ENCODE data around the gene MTF2.

MTF2 gene

GRCh38 chr1:93123201-93123783 is 44.2 kb downstream of the MTF2 start:
- H3K79me1 ChIP-seq (replicated peaks; ENCODE audit: low read length, poor library complexity, severe bottlenecking): peaks cover 5% of the 10 kb centered on the region

GRCh38 chr1:93124556-93125355 is 45.7 kb downstream of the MTF2 start:
- peaks cover 3 to 25% of the 10 kb centered on the region in 2 experiments for H3K36me3 ChIP-seq (ENCODE audit: control insufficient read depth in 1 of 2, insufficient read depth in 2 of 2, low read depth in 1 of 2, low read length in 2 of 2)
- H3K9me3 ChIP-seq (ENCODE audit: control insufficient read depth, low read length): no peaks in the 10 kb centered on the region
- H3K79me1 ChIP-seq (replicated peaks; ENCODE audit: low read length, poor library complexity, severe bottlenecking): peaks cover 4% of the 10 kb centered on the region
- H3K27ac ChIP-seq (ENCODE audit: low read length, poor library complexity, severe bottlenecking): no peak overlapping the region
- H3K9ac ChIP-seq (ENCODE audit: low read length): no peak overlapping the region
- no peak overlapping the region for H2BK12ac ChIP-seq (ENCODE audit: low read length in 2 of 2)
- no peaks in the 10 kb centered on the region for H3K4me1 ChIP-seq (ENCODE audit: control insufficient read depth, insufficient read depth, low read depth, low read length)
- H4K8ac ChIP-seq (ENCODE audit: low read length): no peak overlapping the region
- no peak for DNase-seq
- H4K91ac ChIP-seq (ENCODE audit: low read length): no peak overlapping the region
- no peak overlapping the region for H2BK15ac ChIP-seq (ENCODE audit: low read depth, poor library complexity, severe bottlenecking)
- H2AFZ ChIP-seq (ENCODE audit: low read depth, low read length): no peak overlapping the region
- no peak overlapping the region for H2BK120ac ChIP-seq (ENCODE audit: low read depth, low read length)
- no peak overlapping the region for H3K4ac ChIP-seq (ENCODE audit: low read depth in 1 of 2, low read length in 2 of 2)
- no peak overlapping the region for H2BK5ac ChIP-seq (ENCODE audit: low read depth, low read length, poor library complexity, severe bottlenecking)
- no peak overlapping the region for H3K14ac ChIP-seq (ENCODE audit: low read length in 2 of 2)
- H3K18ac ChIP-seq (ENCODE audit: low read depth in 1 of 2, low read length in 2 of 2): no peak overlapping the region
- WGBS: 78% methylated on average over 4 of the region's 4 CpGs
- H3K4me3 ChIP-seq (ENCODE audit: insufficient read depth in 1 of 2, low read depth in 1 of 2, low read length in 2 of 2): no peak overlapping the region
- no peak overlapping the region for H3K4me2 ChIP-seq (ENCODE audit: low read length, poor library complexity, severe bottlenecking)
- H2AK5ac ChIP-seq (ENCODE audit: low read length, severe bottlenecking): no peak overlapping the region
- H3K23ac ChIP-seq (ENCODE audit: low read length in 2 of 2): no peak overlapping the region
- no peaks in the 10 kb centered on the region for H3K27me3 ChIP-seq (ENCODE audit: control insufficient read depth in 1 of 2, insufficient read depth in 1 of 2, low read length in 2 of 2)

More at GRCh38 chr1:93123201-93123783, 44.2 kb downstream of the MTF2 start:
- H2BK12ac ChIP-seq (ENCODE audit: low read length in 2 of 2): no peak overlapping the region
- H2AK5ac ChIP-seq (ENCODE audit: low read length, severe bottlenecking): no peak overlapping the region
- H3K4me3 ChIP-seq (ENCODE audit: insufficient read depth in 1 of 2, low read depth in 1 of 2, low read length in 2 of 2): no peak overlapping the region
- H3K36me3 ChIP-seq (ENCODE audit: control insufficient read depth in 1 of 2, insufficient read depth in 2 of 2, low read depth in 1 of 2, low read length in 2 of 2): peaks cover 3 to 37% of the 10 kb centered on the region in 2 experiments
- no peak overlapping the region for H3K9ac ChIP-seq (ENCODE audit: low read length)
- no peaks in the 10 kb centered on the region for H3K27me3 ChIP-seq (ENCODE audit: control insufficient read depth in 1 of 2, insufficient read depth in 1 of 2, low read length in 2 of 2)
- H2BK5ac ChIP-seq (ENCODE audit: low read depth, low read length, poor library complexity, severe bottlenecking): no peak overlapping the region
- no peaks in the 10 kb centered on the region for H3K9me3 ChIP-seq (ENCODE audit: control insufficient read depth, low read length)
- no peak overlapping the region for H4K91ac ChIP-seq (ENCODE audit: low read length)
- no peak overlapping the region for H2BK15ac ChIP-seq (ENCODE audit: low read depth, poor library complexity, severe bottlenecking)
- no peak overlapping the region for H3K4ac ChIP-seq (ENCODE audit: low read depth in 1 of 2, low read length in 2 of 2)
- no peak overlapping the region for H3K4me2 ChIP-seq (ENCODE audit: low read length, poor library complexity, severe bottlenecking)
- no CpG with 5 or more reads among the region's 4 CpGs for WGBS
- DNase-seq: no peak
- no peak overlapping the region for H2AFZ ChIP-seq (ENCODE audit: low read depth, low read length)
- no peak overlapping the region for H2BK120ac ChIP-seq (ENCODE audit: low read depth, low read length)
- H3K4me1 ChIP-seq (ENCODE audit: control insufficient read depth, insufficient read depth, low read depth, low read length): no peaks in the 10 kb centered on the region
- H3K23ac ChIP-seq (ENCODE audit: low read length in 2 of 2): no peak overlapping the region
- H3K18ac ChIP-seq (ENCODE audit: low read depth in 1 of 2, low read length in 2 of 2): no peak overlapping the region
- no peak overlapping the region for H3K27ac ChIP-seq (ENCODE audit: low read length, poor library complexity, severe bottlenecking)
- H4K8ac ChIP-seq (ENCODE audit: low read length): no peak overlapping the region
- no peak overlapping the region for H3K14ac ChIP-seq (ENCODE audit: low read length in 2 of 2)

GRCh38 chr1:93129507-93130099 is 50.5 kb downstream of the MTF2 start:
- no peak overlapping the region for H3K18ac ChIP-seq (ENCODE audit: low read depth in 1 of 2, low read length in 2 of 2)
- no peak overlapping the region for H2BK12ac ChIP-seq (ENCODE audit: low read length in 2 of 2)
- no peak overlapping the region for H2BK120ac ChIP-seq (ENCODE audit: low read depth, low read length)
- no peaks in the 10 kb centered on the region for H3K27me3 ChIP-seq (ENCODE audit: control insufficient read depth in 1 of 2, insufficient read depth in 1 of 2, low read length in 2 of 2)
- no peak overlapping the region for H2BK15ac ChIP-seq (ENCODE audit: low read depth, poor library complexity, severe bottlenecking)
- H2AFZ ChIP-seq (ENCODE audit: low read depth, low read length): no peak overlapping the region
- no peak overlapping the region for H3K14ac ChIP-seq (ENCODE audit: low read length in 2 of 2)
- no peak overlapping the region for H4K91ac ChIP-seq (ENCODE audit: low read length)
- H3K4me2 ChIP-seq (ENCODE audit: low read length, poor library complexity, severe bottlenecking): no peak overlapping the region
- H3K4ac ChIP-seq (ENCODE audit: low read depth in 1 of 2, low read length in 2 of 2): no peak overlapping the region
- H3K23ac ChIP-seq (ENCODE audit: low read length in 2 of 2): no peak overlapping the region
- no peak overlapping the region for H3K27ac ChIP-seq (ENCODE audit: low read length, poor library complexity, severe bottlenecking)
- DNase-seq: no peak
- H2BK5ac ChIP-seq (ENCODE audit: low read depth, low read length, poor library complexity, severe bottlenecking): no peak overlapping the region
- no peak overlapping the region for H4K8ac ChIP-seq (ENCODE audit: low read length)
- no peaks in the 10 kb centered on the region for H3K9me3 ChIP-seq (ENCODE audit: control insufficient read depth, low read length)
- H3K36me3 ChIP-seq (ENCODE audit: control insufficient read depth in 1 of 2, insufficient read depth in 2 of 2, low read depth in 1 of 2, low read length in 2 of 2): peaks cover 6 to 33% of the 10 kb centered on the region in 2 experiments
- H3K79me1 ChIP-seq (replicated peaks; ENCODE audit: low read length, poor library complexity, severe bottlenecking): peaks cover 12% of the 10 kb centered on the region
- H3K9ac ChIP-seq (ENCODE audit: low read length): no peak overlapping the region
- H3K4me1 ChIP-seq (ENCODE audit: control insufficient read depth, insufficient read depth, low read depth, low read length): no peaks in the 10 kb centered on the region
- no peak overlapping the region for H2AK5ac ChIP-seq (ENCODE audit: low read length, severe bottlenecking)
- no peak overlapping the region for H3K4me3 ChIP-seq (ENCODE audit: insufficient read depth in 1 of 2, low read depth in 1 of 2, low read length in 2 of 2)

- no peak for DNase-seq
- H3K27me3 ChIP-seq (ENCODE audit: control insufficient read depth in 1 of 2, insufficient read depth in 1 of 2, low read length in 2 of 2): no peaks in the 10 kb centered on the region
- H3K4me2 ChIP-seq (ENCODE audit: low read length, poor library complexity, severe bottlenecking): no peak overlapping the region
- peaks cover 15 to 46% of the 10 kb centered on the region in 2 experiments for H3K36me3 ChIP-seq (ENCODE audit: control insufficient read depth in 1 of 2, insufficient read depth in 2 of 2, low read depth in 1 of 2, low read length in 2 of 2)
- H2AFZ ChIP-seq (ENCODE audit: low read depth, low read length): no peak overlapping the region
- no peak overlapping the region for H3K27ac ChIP-seq (ENCODE audit: low read length, poor library complexity, severe bottlenecking)
- no peak overlapping the region for H3K23ac ChIP-seq (ENCODE audit: low read length in 2 of 2)
- H4K8ac ChIP-seq (ENCODE audit: low read length): no peak overlapping the region
- no peak overlapping the region for H2BK5ac ChIP-seq (ENCODE audit: low read depth, low read length, poor library complexity, severe bottlenecking)
- H3K9me3 ChIP-seq (ENCODE audit: control insufficient read depth, low read length): no peaks in the 10 kb centered on the region
- no peaks in the 10 kb centered on the region for H3K4me1 ChIP-seq (ENCODE audit: control insufficient read depth, insufficient read depth, low read depth, low read length)
- no peak overlapping the region for H3K14ac ChIP-seq (ENCODE audit: low read length in 2 of 2)
- H3K4ac ChIP-seq (ENCODE audit: low read depth in 1 of 2, low read length in 2 of 2): no peak overlapping the region
- H2BK15ac ChIP-seq (ENCODE audit: low read depth, poor library complexity, severe bottlenecking): no peak overlapping the region
- H2AK5ac ChIP-seq (ENCODE audit: low read length, severe bottlenecking): no peak overlapping the region
- H3K9ac ChIP-seq (ENCODE audit: low read length): no peak overlapping the region
- no peak overlapping the region for H2BK12ac ChIP-seq (ENCODE audit: low read length in 2 of 2)
- H4K91ac ChIP-seq (ENCODE audit: low read length): no peak overlapping the region
- H3K79me1 ChIP-seq (replicated peaks; ENCODE audit: low read length, poor library complexity, severe bottlenecking): peaks cover 15% of the 10 kb centered on the region
- no peak overlapping the region for H2BK120ac ChIP-seq (ENCODE audit: low read depth, low read length)
- H3K4me3 ChIP-seq (ENCODE audit: insufficient read depth in 1 of 2, low read depth in 1 of 2, low read length in 2 of 2): no peak overlapping the region
- H3K18ac ChIP-seq (ENCODE audit: low read depth in 1 of 2, low read length in 2 of 2): no peak overlapping the region
Measured at GRCh38 chr1:93132638-93133037, 53.6 kb downstream of the MTF2 start.

All from mesenchymal stem cell (in vitro differentiated cells and primary cell).